CD4-positive, CD25-positive, alpha-beta regulatory T cell (primary cell): Measurements from ENCODE around the gene THBS1. TPM values are rescaled to one million over a fixed set of nuclear protein-coding genes. Genes with fewer than 3 reads are reported as not detected.
A peak's percentile ranks its signal among the peaks of the same experiment; 100 is the strongest.

Experiments
- ATAC-seq, 2 donors: fragments of 150-1000 bp; cut with Tn5 transposase; one replicate each; pipeline ENCODE4 v1.10.0; 2021; ENCODE audit warnings: low read depth in 2 of 2, moderate number of reproducible peaks in 2 of 2, moderate library complexity in 1 of 2
- DNase-seq, 3 donors: peaks; one replicate each; pipeline versions ENCODE4 v3.0.0 to v3.0.0-alpha.2; 2012 to 2022; ENCODE audit warnings: mixed read lengths in 1 of 3
- H3K27ac ChIP-seq: one replicate; pipeline ENCODE4 v1.7.0; 2013; ENCODE audit warnings: mild to moderate bottlenecking, low read length; ENCODE audit not compliant: insufficient read depth, poor library complexity, severe bottlenecking
- H3K27me3 ChIP-seq: one replicate; pipeline ENCODE4 v1.7.0; 2013; ENCODE audit warnings: low read length; ENCODE audit not compliant: control insufficient read depth, insufficient read depth
- H3K36me3 ChIP-seq: one replicate; pipeline ENCODE4 v1.7.0; 2013; ENCODE audit warnings: mild to moderate bottlenecking, low read length, moderate library complexity; ENCODE audit not compliant: control insufficient read depth, insufficient read depth
- H3K4me1 ChIP-seq: 2 replicates; pipeline ENCODE4 v1.7.0; 2013; ENCODE audit warnings: mild to moderate bottlenecking, low read length; ENCODE audit not compliant: insufficient read depth, control insufficient read depth, poor library complexity, severe bottlenecking
- H3K4me3 ChIP-seq: one replicate; pipeline ENCODE4 v1.7.0; 2013; ENCODE audit warnings: low read depth, mild to moderate bottlenecking, low read length, moderate library complexity
- H3K9me3 ChIP-seq, 2 experiments: 1 replicate in 1 of 2; 2 replicates in 1 of 2; pipeline ENCODE4 v1.7.0; 2013; ENCODE audit warnings: low read length in 2 of 2, mild to moderate bottlenecking in 1 of 2, moderate library complexity in 1 of 2; ENCODE audit not compliant: control insufficient read depth in 2 of 2
- H3K27ac Mint-ChIP-seq, 3 donors: one replicate each; pipeline ENCODE4 v1.8.0; 2020 to 2022; ENCODE audit warnings: mild to moderate bottlenecking in 3 of 3, mixed read lengths in 3 of 3, moderate library complexity in 2 of 3
- H3K27me3 Mint-ChIP-seq: one replicate; pipeline ENCODE4 v1.8.0; 2022; ENCODE audit warnings: mild to moderate bottlenecking, mixed read lengths
- H3K36me3 Mint-ChIP-seq: one replicate; pipeline ENCODE4 v1.8.0; 2020; ENCODE audit warnings: mixed read lengths
- H3K4me1 Mint-ChIP-seq, 4 donors: one replicate each; pipeline ENCODE4 v1.8.0; 2020 to 2022; ENCODE audit warnings: mixed read lengths in 4 of 4, mild to moderate bottlenecking in 1 of 4
- H3K4me3 Mint-ChIP-seq, 4 donors: one replicate each; pipeline ENCODE4 v1.8.0; 2020 to 2022; ENCODE audit warnings: mild to moderate bottlenecking in 4 of 4, mixed read lengths in 4 of 4, moderate library complexity in 3 of 4
- H3K9me3 Mint-ChIP-seq, 7 donors: one replicate each; pipeline ENCODE4 v1.8.0; 2020 to 2022; ENCODE audit warnings: mixed read lengths in 7 of 7, mild to moderate bottlenecking in 3 of 7, moderate library complexity in 2 of 7
- polyA plus RNA-seq, 4 donors: library from polyadenylated mRNA; unstranded; fragments of 300-500 nt; fragmentation: Illumina TruSeq; gene quantifications; one replicate each; pipeline ENCODE4 v1.2.3, GENCODE V29; 2021
- total RNA-seq: library from RNA; stranded (reverse); gene quantifications from one replicate; pipeline ENCODE4 v1.2.3, GENCODE V29; 2022

THBS1 gene
- total and polyA plus RNA-seq, 5 donors from 2014 or later = 0.02 to 9.2 (median 0.05) TPM; not detected in 2

DNA sequence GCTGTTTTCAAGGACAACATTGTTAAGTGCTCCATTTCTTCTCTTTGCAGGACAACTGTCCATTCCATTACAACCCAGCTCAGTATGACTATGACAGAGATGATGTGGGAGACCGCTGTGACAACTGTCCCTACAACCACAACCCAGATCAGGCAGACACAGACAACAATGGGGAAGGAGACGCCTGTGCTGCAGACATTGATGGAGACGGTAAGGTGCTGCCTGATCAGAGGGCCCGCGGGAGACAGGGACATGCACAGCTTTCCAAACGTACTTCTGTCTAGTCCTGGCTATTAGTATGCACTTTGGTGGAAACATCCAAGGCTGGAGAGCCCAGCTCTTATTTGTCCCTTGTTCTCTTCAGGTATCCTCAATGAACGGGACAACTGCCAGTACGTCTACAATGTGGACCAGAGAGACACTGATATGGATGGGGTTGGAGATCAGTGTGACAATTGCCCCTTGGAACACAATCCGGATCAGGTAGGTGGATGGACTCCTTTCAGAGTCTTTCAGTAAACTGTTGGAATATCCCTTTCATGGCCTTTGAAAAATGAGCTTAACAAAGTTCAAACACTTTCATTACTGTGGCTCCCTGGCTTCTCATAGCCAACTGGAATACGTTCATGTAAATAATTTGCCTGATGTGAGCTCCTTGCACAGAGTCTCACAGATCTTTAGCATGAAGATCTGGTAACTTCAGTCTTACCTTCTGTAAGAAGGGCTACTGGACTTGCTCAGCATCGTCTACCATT, 10.4 kb downstream of the THBS1 start:
- no peaks in the 10 kb centered on the region for H3K36me3 Mint-ChIP-seq
- peaks cover 2% of the 10 kb centered on the region for H3K27me3 ChIP-seq
- ATAC-seq (no peak), DNase-seq (no peak)
- H3K27ac ChIP-seq = no peak overlapping the region
- peak overlapping the region in 1 of 3 donors; percentile 58 for H3K27ac Mint-ChIP-seq
- H3K4me3 ChIP-seq = no peak overlapping the region
- peaks cover 8% of the 10 kb centered on the region for H3K27me3 Mint-ChIP-seq
- no peak overlapping the region for H3K4me3 Mint-ChIP-seq
- H3K9me3 Mint-ChIP-seq = no peaks in the 10 kb centered on the region
- H3K4me1 Mint-ChIP-seq = peaks cover 0 to 6% (median 4%) of the 10 kb centered on the region in 4 donors
- no peaks in the 10 kb centered on the region for H3K4me1 ChIP-seq
- no peaks in the 10 kb centered on the region for H3K36me3 ChIP-seq
- H3K9me3 ChIP-seq = no peaks in the 10 kb centered on the region

DNA sequence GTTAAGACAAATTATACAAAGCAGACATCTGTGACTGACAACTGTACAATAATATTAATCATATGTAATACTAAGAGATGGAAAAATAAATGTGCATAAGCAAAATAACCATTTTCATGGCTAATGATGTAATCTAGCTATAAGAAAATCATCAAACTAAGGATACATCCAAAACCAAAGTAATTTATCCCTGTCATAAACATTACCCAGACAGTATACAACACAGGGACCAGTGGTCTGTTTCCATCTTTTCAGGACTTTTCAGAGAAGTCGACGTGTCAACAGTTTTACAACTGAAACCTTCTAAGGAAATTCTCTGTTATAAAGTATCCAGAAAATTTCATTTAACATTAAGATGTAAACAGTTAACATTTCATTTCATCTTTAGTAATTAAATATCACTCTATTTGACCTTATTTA, 11.0 kb downstream of the THBS1 start:
- no peaks in the 10 kb centered on the region for H3K9me3 ChIP-seq
- Mint-ChIP-seq H3K27me3 (peaks cover 8% of the 10 kb centered on the region), H3K36me3 (no peaks in the 10 kb centered on the region), H3K4me3 (no peak overlapping the region), H3K9me3 (no peaks in the 10 kb centered on the region), H3K4me1 (peaks cover 0 to 6% (median 4%) of the 10 kb centered on the region in 4 donors), H3K27ac (no peak overlapping the region)
- DNase-seq = no peak
- H3K4me3 ChIP-seq = no peak overlapping the region
- H3K27ac ChIP-seq = no peak overlapping the region
- H3K27me3 ChIP-seq = peaks cover 2% of the 10 kb centered on the region
- ATAC-seq = no peak
- H3K4me1 ChIP-seq = no peaks in the 10 kb centered on the region
- no peaks in the 10 kb centered on the region for H3K36me3 ChIP-seq

DNA sequence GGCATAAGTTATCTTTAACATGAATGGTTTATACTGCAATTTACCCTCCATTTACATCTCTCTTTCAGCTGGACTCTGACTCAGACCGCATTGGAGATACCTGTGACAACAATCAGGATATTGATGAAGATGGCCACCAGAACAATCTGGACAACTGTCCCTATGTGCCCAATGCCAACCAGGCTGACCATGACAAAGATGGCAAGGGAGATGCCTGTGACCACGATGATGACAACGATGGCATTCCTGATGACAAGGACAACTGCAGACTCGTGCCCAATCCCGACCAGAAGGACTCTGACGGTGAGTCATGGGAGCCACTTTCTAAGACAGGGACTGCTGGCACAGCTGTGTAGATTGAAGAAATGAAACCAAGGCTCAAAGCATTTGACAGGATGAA, 11.6 kb downstream of the THBS1 start:
- Mint-ChIP-seq H3K9me3 (no peaks in the 10 kb centered on the region), H3K27ac (no peak overlapping the region), H3K4me3 (no peak overlapping the region), H3K4me1 (peaks cover 0 to 6% (median 4%) of the 10 kb centered on the region in 4 donors), H3K36me3 (no peaks in the 10 kb centered on the region), H3K27me3 (peaks cover 8% of the 10 kb centered on the region)
- Histone ChIP-seq H3K9me3 (no peaks in the 10 kb centered on the region), H3K4me3 (no peak overlapping the region), H3K27ac (no peak overlapping the region), H3K27me3 (no peaks in the 10 kb centered on the region), H3K4me1 (no peaks in the 10 kb centered on the region), H3K36me3 (no peaks in the 10 kb centered on the region)
- DNase-seq (no peak), ATAC-seq (no peak)

DNA sequence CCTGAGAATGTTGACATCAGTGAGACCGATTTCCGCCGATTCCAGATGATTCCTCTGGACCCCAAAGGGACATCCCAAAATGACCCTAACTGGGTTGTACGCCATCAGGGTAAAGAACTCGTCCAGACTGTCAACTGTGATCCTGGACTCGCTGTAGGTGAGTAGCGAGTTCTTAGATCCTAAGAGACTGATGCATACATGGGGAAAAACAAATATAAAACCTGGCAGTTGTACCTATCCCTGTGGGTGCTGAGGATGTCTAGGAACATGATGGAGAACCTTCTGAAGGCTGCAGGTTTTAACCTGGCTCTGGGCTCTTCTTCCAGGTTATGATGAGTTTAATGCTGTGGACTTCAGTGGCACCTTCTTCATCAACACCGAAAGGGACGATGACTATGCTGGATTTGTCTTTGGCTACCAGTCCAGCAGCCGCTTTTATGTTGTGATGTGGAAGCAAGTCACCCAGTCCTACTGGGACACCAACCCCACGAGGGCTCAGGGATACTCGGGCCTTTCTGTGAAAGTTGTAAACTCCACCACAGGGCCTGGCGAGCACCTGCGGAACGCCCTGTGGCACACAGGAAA, 12.3 kb downstream of the THBS1 start:
- Histone ChIP-seq H3K4me1 (no peaks in the 10 kb centered on the region), H3K4me3 (no peak overlapping the region), H3K9me3 (no peaks in the 10 kb centered on the region), H3K27ac (no peak overlapping the region), H3K36me3 (no peaks in the 10 kb centered on the region), H3K27me3 (no peaks in the 10 kb centered on the region)
- DNase-seq = no peak
- Mint-ChIP-seq H3K27me3 (peaks cover 8% of the 10 kb centered on the region), H3K9me3 (no peaks in the 10 kb centered on the region), H3K4me3 (no peak overlapping the region), H3K27ac (no peak overlapping the region), H3K4me1 (peaks cover 0 to 6% (median 4%) of the 10 kb centered on the region in 4 donors), H3K36me3 (no peaks in the 10 kb centered on the region)
- no peak for ATAC-seq

- Histone ChIP-seq H3K4me1 (no peaks in the 10 kb centered on the region), H3K36me3 (no peaks in the 10 kb centered on the region), H3K4me3 (no peak overlapping the region), H3K27ac (no peak overlapping the region), H3K27me3 (no peaks in the 10 kb centered on the region), H3K9me3 (no peaks in the 10 kb centered on the region)
- Mint-ChIP-seq H3K27ac (no peak overlapping the region), H3K4me3 (no peak overlapping the region), H3K36me3 (no peaks in the 10 kb centered on the region), H3K4me1 (peaks cover 0 to 6% (median 4%) of the 10 kb centered on the region in 4 donors), H3K9me3 (no peaks in the 10 kb centered on the region), H3K27me3 (peaks cover 8% of the 10 kb centered on the region)
- peak in 1 of 2 donors; percentile 60 for ATAC-seq
- peak in 2 of 3 donors; percentile 5 to 38 for DNase-seq
Measured at GRCh38 chr15:39593656-39594445, 13.0 kb downstream of the THBS1 start.

DNA sequence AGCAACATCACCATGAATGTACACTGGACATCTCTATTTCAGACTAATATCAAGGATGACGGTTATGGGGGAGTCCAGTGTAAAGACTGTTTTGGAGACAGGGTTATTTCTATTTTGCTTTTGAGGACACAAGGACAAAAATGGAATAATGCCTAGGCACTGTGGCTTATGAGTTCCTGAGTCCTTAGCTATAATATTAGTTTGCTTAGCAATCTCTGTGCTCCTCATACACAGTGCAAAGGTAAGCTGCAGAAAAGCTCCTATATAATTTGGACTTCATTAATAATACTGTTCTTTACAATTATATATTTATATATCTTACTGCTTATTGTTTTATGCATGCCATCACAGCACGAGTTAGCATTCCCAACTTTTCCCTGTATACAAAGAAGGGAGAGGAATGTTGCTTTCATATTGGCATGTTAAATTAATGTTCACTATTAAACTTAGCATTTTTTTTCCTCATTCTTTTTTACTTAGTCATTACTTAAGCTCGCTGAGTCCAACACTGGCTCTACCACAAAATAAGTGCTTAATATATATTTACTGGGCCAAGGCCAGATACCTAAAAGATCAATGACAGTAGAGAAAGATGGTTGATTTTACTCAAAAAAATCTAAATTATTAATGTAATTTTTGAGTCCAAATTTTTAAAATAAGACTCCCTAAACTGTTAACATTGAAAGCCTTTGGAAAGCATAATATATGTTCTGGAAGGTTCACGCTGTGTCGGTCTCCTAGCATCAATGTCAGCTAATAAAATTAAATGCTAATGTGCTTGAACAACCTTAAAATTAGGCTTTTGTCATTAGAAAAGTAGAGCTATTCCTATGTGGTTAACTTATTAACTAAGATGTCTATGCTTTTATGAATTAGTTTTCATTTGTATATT, 13.8 kb downstream of the THBS1 start:
- no peaks in the 10 kb centered on the region for H3K36me3 ChIP-seq
- H3K27me3 Mint-ChIP-seq = peaks cover 5% of the 10 kb centered on the region
- no peak for ATAC-seq
- DNase-seq = no peak
- H3K9me3 Mint-ChIP-seq = peaks cover 0 to 2% (median 0%) of the 10 kb centered on the region in 7 donors
- H3K4me1 ChIP-seq = no peaks in the 10 kb centered on the region
- no peak overlapping the region for H3K27ac Mint-ChIP-seq
- H3K27me3 ChIP-seq = no peaks in the 10 kb centered on the region
- no peaks in the 10 kb centered on the region for H3K9me3 ChIP-seq
- H3K27ac ChIP-seq = no peak overlapping the region
- H3K4me3 Mint-ChIP-seq = no peak overlapping the region
- no peaks in the 10 kb centered on the region for H3K36me3 Mint-ChIP-seq
- no peak overlapping the region for H3K4me3 ChIP-seq
- peaks cover 0 to 6% (median 4%) of the 10 kb centered on the region in 4 donors for H3K4me1 Mint-ChIP-seq
